Activated CD8-positive, alpha-beta memory T cell treated with anti-CD3 and anti-CD28 coated beads for 24 hours (primary cell): Measurements from ENCODE around the gene PAX5.
A peak's percentile ranks its signal among the peaks of the same experiment; 100 is the strongest.

Experiments used
- DNase-seq: peaks from one replicate; pipeline ENCODE4 v3.0.0-alpha.2; 2020

The PAX5 gene

GRCh38 chr9:36950389-36950788, 83.7 kb downstream of the PAX5 start:
- DNase-seq: no peak

- DNase-seq: no peak
These were observed 84.6 kb downstream of the PAX5 start for GRCh38 chr9:36949466-36949865.

DNA sequence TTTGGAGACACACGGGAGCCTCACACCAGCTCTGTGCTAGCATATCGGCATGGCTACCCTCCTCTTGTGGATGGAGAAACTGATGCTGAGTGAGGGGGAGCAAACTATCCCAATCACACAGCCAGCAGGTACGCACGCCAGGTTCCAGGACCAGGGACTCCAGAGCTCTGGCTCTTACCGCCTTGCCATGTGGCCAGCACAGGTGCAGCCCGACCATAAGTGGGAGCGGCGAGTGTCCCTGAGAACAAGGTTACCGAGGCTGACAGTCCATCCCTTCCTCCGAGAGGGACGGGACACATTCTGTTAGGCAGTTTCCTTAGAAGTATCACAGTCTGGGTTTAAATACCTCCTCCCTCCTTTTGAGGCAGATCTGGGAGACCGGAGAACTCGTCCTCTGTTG, 86.0 kb downstream of the PAX5 start:
- no peak for DNase-seq

- no peak for DNase-seq
These were observed 87.4 kb downstream of the PAX5 start for GRCh38 chr9:36946653-36947052.

- DNase-seq: no peak
These were observed 88.1 kb downstream of the PAX5 start for GRCh38 chr9:36945999-36946398.

- no peak for DNase-seq
These were observed 91.2 kb downstream of the PAX5 start for GRCh38 chr9:36942891-36943290.

- no peak for DNase-seq
These were observed 92.6 kb downstream of the PAX5 start for GRCh38 chr9:36941441-36941840.

DNA sequence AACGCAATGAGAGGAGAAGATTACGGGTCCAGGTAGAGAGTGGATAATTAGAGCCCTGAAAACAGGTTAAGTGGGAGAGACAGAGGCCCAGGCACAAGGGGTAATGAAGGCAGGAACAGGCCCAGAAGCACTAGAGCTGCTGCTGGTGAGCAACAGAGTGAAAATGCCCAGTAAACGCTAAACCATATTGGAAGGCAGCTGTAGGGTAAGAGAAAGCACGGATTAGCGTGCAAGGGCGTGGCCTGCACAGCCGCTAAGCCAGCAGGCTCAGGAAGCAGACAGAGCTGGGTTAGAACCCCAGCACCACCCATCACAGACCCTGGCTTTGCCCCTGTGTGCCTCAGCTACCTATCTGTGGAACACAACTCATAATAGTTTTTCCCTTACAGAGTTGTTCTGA, 93.2 kb downstream of the PAX5 start:
- peak; percentile 3 for DNase-seq

- peak; percentile 5 for DNase-seq
These were observed 93.6 kb downstream of the PAX5 start for GRCh38 chr9:36940500-36940853.

- DNase-seq: peak; percentile 40
These were observed 94.2 kb downstream of the PAX5 start for GRCh38 chr9:36939655-36940499.

DNA sequence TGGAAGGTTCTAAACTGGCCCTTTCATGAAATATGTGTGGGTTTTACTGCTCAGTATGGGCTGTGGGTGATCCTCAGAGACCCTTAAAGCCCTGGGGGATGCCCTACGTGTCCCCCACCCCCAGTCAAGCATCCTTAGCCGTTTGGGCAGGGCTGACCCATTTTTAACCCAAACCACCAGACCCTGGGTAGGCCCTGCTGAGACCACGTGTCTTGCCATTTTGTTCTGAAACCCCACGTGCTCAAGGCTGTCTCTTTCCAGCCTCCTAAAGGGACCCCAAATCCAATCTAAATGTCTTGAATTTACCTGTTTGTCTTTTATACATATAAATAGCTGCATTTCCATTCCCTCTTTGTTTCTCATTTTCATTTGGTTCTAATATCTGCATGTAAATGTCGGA, 94.9 kb downstream of the PAX5 start:
- peak; percentile 24 for DNase-seq

- peak; percentile 1 for DNase-seq
These were observed 95.5 kb downstream of the PAX5 start for GRCh38 chr9:36938617-36939016.

GRCh38 chr9:36937951-36938350, 96.1 kb downstream of the PAX5 start:
- DNase-seq: no peak

DNA sequence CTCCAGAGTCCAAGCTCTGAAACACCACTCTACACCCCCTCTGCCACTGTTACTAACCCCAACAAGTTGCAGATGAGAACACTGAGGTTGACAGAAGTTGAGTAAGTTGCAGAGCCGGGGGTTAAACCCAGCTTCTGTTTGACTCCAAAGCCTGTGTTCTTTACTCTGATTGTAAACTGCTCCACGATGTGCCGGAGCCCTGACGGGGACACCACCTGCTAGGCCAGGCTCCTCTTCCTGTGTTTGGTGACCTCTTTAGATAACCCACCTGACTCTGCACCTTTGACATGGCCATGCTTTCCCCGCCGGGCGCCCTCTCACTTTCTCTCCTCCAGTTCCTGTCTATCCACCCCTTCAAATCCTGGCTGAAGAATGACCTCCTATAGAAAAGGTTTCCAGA, 96.7 kb downstream of the PAX5 start:
- peak; percentile 9 for DNase-seq

GRCh38 chr9:36936498-36936831, 97.6 kb downstream of the PAX5 start:
- no peak for DNase-seq

DNA sequence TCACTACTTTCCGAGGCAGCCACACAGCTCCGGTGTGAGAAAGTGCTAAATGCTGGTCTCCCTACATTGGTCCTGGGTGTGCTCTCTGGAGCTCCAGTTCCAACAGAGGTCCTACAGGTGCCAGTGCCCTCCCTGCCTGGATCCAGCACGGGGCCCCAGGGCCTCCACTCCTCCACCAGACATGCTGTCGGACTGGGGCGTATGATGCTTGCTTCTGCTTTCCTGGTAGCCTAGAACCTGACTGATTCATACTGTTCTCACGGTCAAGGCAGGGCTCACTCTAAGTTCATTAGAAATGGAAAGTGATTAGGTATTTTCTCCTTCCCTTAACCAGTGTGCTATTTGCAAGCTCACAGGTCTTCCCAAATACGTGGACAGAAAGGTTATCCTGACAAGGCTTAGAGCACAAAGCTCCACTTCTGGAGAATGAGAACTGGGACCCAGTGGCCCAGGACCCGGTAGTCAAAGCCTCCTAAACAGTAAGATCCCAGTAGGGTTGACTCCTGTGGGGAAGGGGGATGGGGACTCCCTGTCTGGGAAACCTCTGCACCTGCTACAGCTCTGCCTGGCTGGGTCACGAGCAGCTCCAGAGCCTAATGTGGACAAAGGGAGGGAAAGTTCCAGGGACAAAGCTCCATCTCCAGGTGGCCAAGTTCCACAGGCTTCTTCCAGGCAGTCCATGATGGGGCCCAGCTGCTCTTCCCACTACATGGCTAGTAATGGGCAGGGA, 98.1 kb downstream of the PAX5 start:
- DNase-seq: peak; percentile 35

DNA sequence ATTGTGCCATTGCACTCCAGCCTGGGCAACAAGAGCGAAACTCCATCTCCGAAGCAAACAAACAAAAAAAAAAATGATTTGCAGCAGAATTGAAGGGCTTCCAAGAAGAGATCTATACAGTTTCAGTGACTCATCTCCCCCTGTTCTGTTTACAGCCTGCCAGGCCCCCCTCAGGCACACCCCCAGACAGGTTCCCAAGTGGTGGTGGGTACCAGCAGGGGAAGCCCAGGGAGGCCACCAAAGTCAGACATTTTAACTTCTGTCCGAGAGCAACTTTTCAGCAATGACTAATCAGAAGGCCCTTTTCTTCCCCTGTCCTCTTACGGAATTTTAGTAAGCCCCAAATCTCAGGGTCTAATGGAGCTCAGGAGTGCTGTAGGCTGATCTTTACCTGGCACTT, 98.7 kb downstream of the PAX5 start:
- DNase-seq: peak; percentile 37

GRCh38 chr9:36934478-36935065, 99.5 kb downstream of the PAX5 start:
- DNase-seq: peak; percentile 9

- peak; percentile 47 for DNase-seq
These were observed 100.3 kb downstream of the PAX5 start for GRCh38 chr9:36933676-36934215.

DNA sequence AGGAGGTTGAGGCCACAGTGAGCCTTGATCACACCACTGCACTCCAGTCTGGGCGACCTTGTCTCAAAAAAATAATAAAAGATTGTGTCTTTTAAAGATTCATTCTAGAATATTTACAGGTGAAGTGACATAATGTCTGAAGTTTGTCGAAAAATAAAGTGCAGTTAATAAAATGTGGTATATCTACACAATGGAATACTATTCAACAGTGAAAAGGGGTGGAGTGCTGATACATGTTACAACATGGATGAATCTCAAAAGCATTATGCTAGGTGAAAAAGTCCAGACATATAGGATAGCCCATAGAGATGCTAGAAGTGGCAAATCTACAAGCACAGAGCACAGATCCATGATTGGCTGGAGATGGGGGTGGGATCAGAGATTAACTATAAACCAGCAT, 101.9 kb downstream of the PAX5 start:
- no peak for DNase-seq

DNA sequence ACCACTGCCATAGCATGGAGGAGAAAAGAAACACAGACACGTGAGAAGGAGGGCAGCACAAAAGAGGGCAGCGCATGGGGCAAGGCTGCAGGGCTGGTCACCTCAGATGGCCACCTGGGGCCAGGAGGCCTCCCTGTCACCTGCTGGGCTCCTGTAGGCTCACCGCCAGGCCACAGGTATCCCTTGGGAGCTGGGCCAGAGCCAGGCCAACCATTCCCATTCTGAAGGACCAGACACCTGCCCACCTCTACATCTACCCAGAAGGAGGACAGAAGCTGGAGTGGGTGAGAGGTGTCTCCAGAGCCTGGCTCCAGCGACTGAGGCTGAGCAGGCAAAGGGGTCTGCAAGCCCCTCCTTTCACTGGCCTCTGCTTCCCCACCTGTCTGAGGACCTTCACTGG, 103.1 kb downstream of the PAX5 start:
- DNase-seq: no peak

DNA sequence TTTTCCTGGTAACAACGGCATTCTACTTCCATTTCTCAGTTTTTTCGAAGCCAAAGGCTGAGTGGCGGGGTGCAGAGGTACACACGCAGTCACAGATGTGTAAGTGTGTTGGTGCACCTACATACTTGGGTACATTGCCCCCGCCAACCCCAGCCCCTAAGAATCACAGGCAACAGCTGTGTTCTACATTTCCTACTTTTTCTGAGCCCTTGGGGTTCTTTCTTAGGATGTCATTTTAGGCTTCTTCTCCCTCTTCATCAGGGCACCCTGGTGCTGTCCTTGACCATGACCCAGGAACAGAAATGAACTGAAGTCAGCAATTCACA, 104.8 kb downstream of the PAX5 start:
- DNase-seq: peak; percentile 32

GRCh38 chr9:36928670-36929349, 105.3 kb downstream of the PAX5 start:
- no peak for DNase-seq

DNA sequence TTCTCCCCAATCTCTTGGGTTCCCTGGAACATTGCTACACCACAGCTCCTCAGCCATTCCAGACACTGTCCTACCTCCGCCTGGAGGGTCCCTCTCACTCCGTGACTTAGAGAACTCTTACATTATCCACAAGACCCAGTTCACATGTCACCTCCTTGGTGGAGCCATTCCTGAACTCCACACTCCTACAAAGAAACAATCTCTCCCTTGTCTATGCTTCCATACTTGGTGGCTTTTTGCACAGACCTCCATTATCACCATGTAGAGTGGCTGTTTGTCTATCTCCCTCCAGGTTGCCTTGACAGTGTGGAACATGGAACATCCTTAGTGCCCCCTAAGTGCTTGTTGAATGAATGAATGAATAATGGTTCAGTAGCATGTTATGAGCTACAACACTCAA, 105.9 kb downstream of the PAX5 start:
- no peak for DNase-seq
